Mesendoderm (in vitro differentiated cells): ENCODE measurements around the gene CDKN3.
"Not testable (repeated sequence)": the region's sequence is repeated elsewhere in the genome, so short reads cannot be mapped to it uniquely, and the experiment has no call there.

Experiments
- DNase-seq: peaks from one replicate; pipeline ENCODE4 v3.0.0; 2013
- H2AK5ac ChIP-seq: 2 replicates; pipeline ENCODE4 v1.6.1; 2013; ENCODE audit warnings: low read length, inconsistent platforms
- H2BK120ac ChIP-seq: 2 replicates; pipeline ENCODE4 v1.6.1; 2013; ENCODE audit warnings: low read depth, mild to moderate bottlenecking, low read length, moderate library complexity, mixed read lengths
- H2BK15ac ChIP-seq: replicated peaks from 2 replicates; pipeline ENCODE4 v1.6.1; 2013; ENCODE audit warnings: low read depth, mild to moderate bottlenecking, moderate library complexity
- H2BK5ac ChIP-seq: 2 replicates; pipeline ENCODE4 v1.6.1; 2013; ENCODE audit warnings: low read length, inconsistent platforms
- H3K18ac ChIP-seq: 2 replicates; pipeline ENCODE4 v1.6.1; 2013; ENCODE audit warnings: mild to moderate bottlenecking, low read length, mixed read lengths
- H3K23ac ChIP-seq: one replicate; pipeline ENCODE4 v1.6.1; 2013; ENCODE audit warnings: low read length
- H3K27ac ChIP-seq: 2 replicates; pipeline ENCODE4 v1.5.1; 2013; ENCODE audit warnings: low read depth, mild to moderate bottlenecking, inconsistent platforms, low read length, moderate library complexity
- H3K27me3 ChIP-seq: 2 replicates; pipeline ENCODE4 v1.6.1; 2013; ENCODE audit warnings: low read length, control low read depth, mild to moderate bottlenecking, inconsistent platforms; ENCODE audit not compliant: insufficient read depth, poor library complexity
- H3K36me3 ChIP-seq: 2 replicates; pipeline ENCODE4 v1.6.1; 2013; ENCODE audit warnings: low read length, inconsistent platforms; ENCODE audit not compliant: control insufficient read depth, insufficient read depth
- H3K4ac ChIP-seq: one replicate; pipeline ENCODE4 v1.6.1; 2013; ENCODE audit warnings: low read depth, mild to moderate bottlenecking, low read length, moderate library complexity
- H3K4me1 ChIP-seq: 2 replicates; pipeline ENCODE4 v1.6.1; 2013; ENCODE audit warnings: low read depth, low read length, inconsistent platforms; ENCODE audit not compliant: control insufficient read depth
- H3K4me2 ChIP-seq: 2 replicates; pipeline ENCODE4 v1.6.1; 2013; ENCODE audit warnings: low read length
- H3K4me3 ChIP-seq: 2 replicates; pipeline ENCODE4 v1.5.1; 2013; ENCODE audit warnings: mild to moderate bottlenecking, low read length
- H3K56ac ChIP-seq: one replicate; pipeline ENCODE4 v1.6.1; 2013; ENCODE audit warnings: low read length
- H3K79me1 ChIP-seq: 2 replicates; pipeline ENCODE4 v1.6.1; 2013; ENCODE audit warnings: low read length, inconsistent platforms
- H3K79me2 ChIP-seq: 2 replicates; pipeline ENCODE4 v1.6.1; 2013; ENCODE audit warnings: mild to moderate bottlenecking, low read length; ENCODE audit not compliant: control insufficient read depth, insufficient read depth
- H3K9ac ChIP-seq: 2 replicates; pipeline ENCODE4 v1.6.1; 2013; ENCODE audit warnings: low read length, inconsistent platforms
- H4K5ac ChIP-seq: one replicate; pipeline ENCODE4 v1.6.1; 2013; ENCODE audit warnings: low read length
- H4K8ac ChIP-seq: one replicate; pipeline ENCODE4 v1.6.1; 2013; ENCODE audit warnings: low read depth, mild to moderate bottlenecking, control low read depth, low read length, moderate library complexity
- WGBS: extraction: QIAGEN DNeasy Blood & Tissue Kit; methylation state at CpG from one replicate; pipeline ENCODE4 v1.1.7; 2013; ENCODE audit warnings: low lambda C conversion rate, missing lambda C conversion rate; ENCODE audit not compliant: insufficient coverage; ENCODE audit errors: extremely low coverage; 5-methylcytosine and 5-hydroxymethylcytosine counted together

Gene CDKN3

GRCh38 chr14:54453990-54454389 lies 57.2 kb downstream of the CDKN3 start:
- H3K27me3 ChIP-seq, H3K4me2 ChIP-seq, H4K5ac ChIP-seq, H3K27ac ChIP-seq, H3K79me2 ChIP-seq, H3K9ac ChIP-seq, H4K8ac ChIP-seq, H3K4ac ChIP-seq, H3K4me1 ChIP-seq, DNase-seq, H3K36me3 ChIP-seq, H2AK5ac ChIP-seq, H2BK5ac ChIP-seq, H3K23ac ChIP-seq, H2BK120ac ChIP-seq, H3K4me3 ChIP-seq, H3K79me1 ChIP-seq, H3K18ac ChIP-seq, H2BK15ac ChIP-seq, H3K56ac ChIP-seq: not testable (repeated sequence)
- no CpG with 5 or more reads among the region's 5 CpGs for WGBS

- Histone ChIP-seq H4K5ac (no peak overlapping the region), H2BK120ac (no peak overlapping the region), H3K18ac (no peak overlapping the region), H3K79me2 (no peaks in the 10 kb centered on the region), H3K27me3 (no peaks in the 10 kb centered on the region), H2BK5ac (no peak overlapping the region), H3K27ac (no peak overlapping the region), H3K4me1 (no peaks in the 10 kb centered on the region), H3K56ac (no peak overlapping the region), H3K79me1 (no peaks in the 10 kb centered on the region), H3K23ac (no peak overlapping the region), H3K36me3 (no peaks in the 10 kb centered on the region), H2AK5ac (no peak overlapping the region), H4K8ac (no peak overlapping the region), H2BK15ac (no peak overlapping the region), H3K4ac (no peak overlapping the region), H3K9ac (no peak overlapping the region), H3K4me3 (no peak overlapping the region), H3K4me2 (no peak overlapping the region)
- DNase-seq: no peak
- WGBS: no CpG with 5 or more reads among the region's 1 CpG
These were observed 58.6 kb downstream of the CDKN3 start for GRCh38 chr14:54455363-54455762.

GRCh38 chr14:54456820-54457608 lies 60.2 kb downstream of the CDKN3 start:
- not testable (repeated sequence) for H2AK5ac ChIP-seq, DNase-seq, H3K23ac ChIP-seq, H3K4me1 ChIP-seq, H4K5ac ChIP-seq, H2BK5ac ChIP-seq, H3K36me3 ChIP-seq, H3K18ac ChIP-seq, H3K56ac ChIP-seq, H3K4me2 ChIP-seq, H2BK15ac ChIP-seq, H4K8ac ChIP-seq, H3K79me2 ChIP-seq, H2BK120ac ChIP-seq, H3K79me1 ChIP-seq, H3K4ac ChIP-seq, H3K9ac ChIP-seq, H3K27me3 ChIP-seq, H3K27ac ChIP-seq, H3K4me3 ChIP-seq
- WGBS: no CpG with 5 or more reads among the region's 1 CpG

GRCh38 chr14:54457609-54457996 lies 60.8 kb downstream of the CDKN3 start:
- Histone ChIP-seq H3K23ac (no peak overlapping the region), H3K4me2 (no peak overlapping the region), H4K5ac (no peak overlapping the region), H2BK5ac (no peak overlapping the region), H3K27me3 (no peaks in the 10 kb centered on the region), H3K36me3 (no peaks in the 10 kb centered on the region), H3K27ac (no peak overlapping the region), H3K79me1 (no peaks in the 10 kb centered on the region), H2BK120ac (no peak overlapping the region), H3K4me1 (no peaks in the 10 kb centered on the region), H4K8ac (no peak overlapping the region), H3K9ac (no peak overlapping the region), H3K18ac (no peak overlapping the region), H3K4me3 (no peak overlapping the region), H3K79me2 (no peaks in the 10 kb centered on the region), H3K56ac (no peak overlapping the region), H2BK15ac (no peak overlapping the region), H3K4ac (no peak overlapping the region), H2AK5ac (no peak overlapping the region)
- no CpG with 5 or more reads among the region's 3 CpGs for WGBS
- no peak for DNase-seq

- not testable (repeated sequence) for H3K79me1 ChIP-seq, H3K4me3 ChIP-seq, H3K4me2 ChIP-seq, H3K79me2 ChIP-seq, H4K8ac ChIP-seq, H3K36me3 ChIP-seq, H3K27me3 ChIP-seq, H2BK15ac ChIP-seq, DNase-seq, H4K5ac ChIP-seq, H3K56ac ChIP-seq, H3K4ac ChIP-seq, H3K9ac ChIP-seq, H3K4me1 ChIP-seq, H3K18ac ChIP-seq, H2BK5ac ChIP-seq, H2AK5ac ChIP-seq, H3K27ac ChIP-seq, H2BK120ac ChIP-seq, H3K23ac ChIP-seq
These were observed 61.7 kb downstream of the CDKN3 start for GRCh38 chr14:54458536-54458935.

- DNase-seq: no peak
- H3K27me3 ChIP-seq: no peaks in the 10 kb centered on the region
- H3K4me1 ChIP-seq: no peaks in the 10 kb centered on the region
- H2BK5ac ChIP-seq: no peak overlapping the region
- H2BK15ac ChIP-seq: no peak overlapping the region
- H3K9ac ChIP-seq: no peak overlapping the region
- H3K4me3 ChIP-seq: no peak overlapping the region
- no peak overlapping the region for H3K4ac ChIP-seq
- no CpG with 5 or more reads among the region's 3 CpGs for WGBS
- no peak overlapping the region for H3K27ac ChIP-seq
- no peak overlapping the region for H3K18ac ChIP-seq
- H4K8ac ChIP-seq: no peak overlapping the region
- H3K79me2 ChIP-seq: no peaks in the 10 kb centered on the region
- no peaks in the 10 kb centered on the region for H3K36me3 ChIP-seq
- no peak overlapping the region for H3K56ac ChIP-seq
- no peak overlapping the region for H2BK120ac ChIP-seq
- H3K23ac ChIP-seq: no peak overlapping the region
- H2AK5ac ChIP-seq: no peak overlapping the region
- no peak overlapping the region for H4K5ac ChIP-seq
- no peak overlapping the region for H3K4me2 ChIP-seq
- no peaks in the 10 kb centered on the region for H3K79me1 ChIP-seq
These were observed 62.3 kb downstream of the CDKN3 start for GRCh38 chr14:54459106-54459505.
